A549 (cell line): Measurements from ENCODE around the gene DTNB. TPM values are rescaled to one million over a fixed set of nuclear protein-coding genes. Genes with fewer than 3 reads are reported as not detected.

ENCODE experiments used
- ATAC-seq, 2 experiments: fragments of 200-7000 bp in 1 of 2; fragments of >200 bp in 1 of 2; cut with Nextera tagmentation in 1 of 2; cut with Tn5 transposase in 1 of 2; 3 replicates each; pipeline versions ENCODE4 v1.8.0 to v1.9.1; 2018 to 2020; ENCODE audit warnings: mild to moderate bottlenecking in 1 of 2, moderate library complexity in 1 of 2
- CTCF ChIA-PET: fragments of 300-600 bp; sonication (Branson Sonifier 250); formaldehyde crosslinking; extraction: SDS; loops from one replicate; lab custom pipeline; 2021; ENCODE audit warnings: antibody characterized with exemption, inconsistent platforms; lab: Yijun Ruan, JAX
- POLR2A ChIA-PET: fragments of 350-600 bp; formaldehyde crosslinking; extraction: SDS; loops from one replicate; lab custom pipeline; 2021; ENCODE audit warnings: antibody characterized with exemption, inconsistent platforms; lab: Yijun Ruan, JAX
- DNase-seq, 2 experiments: peaks; one replicate each; pipeline versions ENCODE4 v3.0.0 to v3.0.0-alpha.2; 2011 to 2016; ENCODE audit warnings: low read depth in 1 of 2, low spot score in 1 of 2
- FAIRE-seq: peaks from 2 replicates; lab custom pipeline; 2011; peaks lifted over from hg19 to GRCh38; lab: Jason Lieb, UNC
- H3K27ac ChIP-seq, 2 experiments: fragments of >200 bp; sonication (Bioruptor Twin); formaldehyde crosslinking; 3 replicates each; pipeline ENCODE4 v1.5.1; 2016 to 2017
- H3K4me1 ChIP-seq: fragments of >200 bp; sonication (Bioruptor Twin); formaldehyde crosslinking; 3 replicates; pipeline ENCODE4 v1.6.1; 2016
- H3K4me2 ChIP-seq: fragments of >200 bp; sonication (Bioruptor Twin); formaldehyde crosslinking; 3 replicates; pipeline ENCODE4 v1.6.1; 2016
- H3K4me3 ChIP-seq: fragments of >200 bp; sonication (Bioruptor Twin); formaldehyde crosslinking; 3 replicates; pipeline ENCODE4 v1.5.1; 2016
- H3K9me3 ChIP-seq: fragments of >200 bp; sonication (Bioruptor Twin); formaldehyde crosslinking; 3 replicates; pipeline ENCODE4 v1.6.1; 2016
- CEBPB ChIP-seq, 2 experiments: fragments of >200 bp in 1 of 2; sonication (Bioruptor Twin) in 1 of 2; formaldehyde crosslinking in 1 of 2; IDR thresholded peaks; 2 replicates each; pipeline ENCODE4 v1.6.1; 2012 to 2016
- EHF ChIP-seq: fragments of 250-450 bp; sonication (Bioruptor Pico); IDR thresholded peaks from 2 replicates; pipeline ENCODE4 v1.5.0; 2020; ENCODE audit warnings: mild to moderate bottlenecking
- KDM5A ChIP-seq: fragments of 200-600 bp; sonication (generic); IDR thresholded peaks from 2 replicates; pipeline ENCODE4 v1.6.1; 2016; ENCODE audit warnings: antibody characterized with exemption, mild to moderate bottlenecking
- MAZ ChIP-seq: fragments of 150-350 bp; IDR thresholded peaks from 2 replicates; pipeline ENCODE4 v1.6.1; 2014; ENCODE audit warnings: antibody characterized with exemption, low read depth, low read length, borderline replicate concordance
- RAD21 ChIP-seq, 2 experiments: fragments of >200 bp in 1 of 2; sonication (Bioruptor Twin) in 1 of 2; formaldehyde crosslinking in 1 of 2; IDR thresholded peaks in 1 of 2; conservative IDR thresholded peaks in 1 of 2; 2 replicates in 1 of 2; 3 replicates in 1 of 2; pipeline ENCODE4 v1.6.1; 2012 to 2018; ENCODE audit warnings: inconsistent platforms in 1 of 2
- RCOR1 ChIP-seq: fragments of 150-350 bp; IDR thresholded peaks from 2 replicates; pipeline ENCODE4 v1.6.1; 2014; ENCODE audit warnings: antibody characterized with exemption, low read length, low read depth
- RFX5 ChIP-seq: fragments of 450-650 bp; IDR thresholded peaks from 2 replicates; pipeline ENCODE4 v1.7.1; 2014; ENCODE audit warnings: antibody characterized with exemption, mild to moderate bottlenecking, moderate library complexity
- SMC3 ChIP-seq: fragments of >200 bp; sonication (Bioruptor Twin); formaldehyde crosslinking; IDR thresholded peaks from 3 replicates; pipeline ENCODE4 v1.6.1; 2018; ENCODE audit warnings: inconsistent platforms
- TFCP2L1 ChIP-seq: fragments of 250-450 bp; sonication (Bioruptor Pico); IDR thresholded peaks from 2 replicates; pipeline ENCODE4 v1.5.0; 2021; ENCODE audit warnings: mild to moderate bottlenecking
- ZC3H11A ChIP-seq: fragments of 450-650 bp; IDR thresholded peaks from 2 replicates; pipeline ENCODE4 v1.6.1; 2014; ENCODE audit warnings: antibody characterized with exemption, mild to moderate bottlenecking
- ZFP36 ChIP-seq: fragments of 450-650 bp; IDR thresholded peaks from 2 replicates; pipeline ENCODE4 v1.6.1; 2014; ENCODE audit warnings: borderline replicate concordance; ENCODE audit not compliant: partially characterized antibody
- WGBS: methylation state at CpG from one replicate; pipeline ENCODE4 v1.1.6; 2017; ENCODE audit errors: missing lambda C conversion rate; 5-methylcytosine and 5-hydroxymethylcytosine counted together
- polyA plus RNA-seq, 4 experiments: library from polyadenylated mRNA; depleted of rRNA in 3 of 4; stranded (reverse); fragments of >200 nt; fragmentation: RNase III in 1 of 4; extraction: RNeasy Plus Mini Kit Qiagen cat#74134 plus additional on column Dnase treatment in 1 of 4; gene quantifications; 2 replicates in 3 of 4; 3 replicates in 1 of 4; pipeline ENCODE4 v1.2.3, GENCODE V29; 2011 to 2017
- TF ChIP-seq, protein P1 (sequence below): fragments of 200-600 bp; sonication (generic); IDR thresholded peaks from 2 replicates; pipeline ENCODE4 v1.6.1; 2016; ENCODE audit warnings: antibody characterized with exemption, mild to moderate bottlenecking, moderate library complexity
- TF ChIP-seq, protein P2 (sequence below): fragments of >200 bp; sonication (Bioruptor Twin); formaldehyde crosslinking; IDR thresholded peaks from 3 replicates; pipeline ENCODE4 v1.5.1; 2016
- TF ChIP-seq, protein P3 (sequence below): fragments of >200 bp; sonication (Bioruptor Twin); formaldehyde crosslinking; IDR thresholded peaks from 2 replicates; pipeline ENCODE4 v1.6.1; 2016
- TF ChIP-seq, protein P4 (sequence below): IDR thresholded peaks from 2 replicates; pipeline ENCODE4 v1.6.1; 2012

The DTNB gene
- polyA plus RNA-seq, 2 of the 4 experiments (the other 2 are of a cell fraction) = 11.2 to 32.6 TPM

DNA sequence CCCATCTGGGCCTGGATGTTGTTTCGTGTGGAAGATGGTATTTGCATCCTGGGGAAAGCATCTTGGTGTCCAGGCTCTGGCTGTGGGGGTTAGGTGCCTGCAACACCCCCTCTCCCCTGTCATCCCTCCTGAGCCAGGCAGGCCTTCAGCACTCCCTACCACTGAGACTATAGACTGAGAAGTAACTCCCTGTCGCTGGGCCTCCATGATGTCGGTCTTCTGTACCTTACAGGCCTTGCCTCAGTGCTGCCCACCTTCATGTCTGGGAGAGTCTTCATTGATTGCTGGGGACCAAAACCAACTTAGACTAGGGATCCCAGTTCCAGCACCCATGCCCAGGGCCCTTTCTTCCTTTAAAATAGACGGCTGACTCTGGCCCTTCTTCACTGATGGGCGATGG lies 298.6 kb downstream of the DTNB start:
- 92% methylated on average over 5 of the region's 5 CpGs for WGBS
- POLR2A ChIA-PET = interaction anchor here (0.5 kb wide), 1 partner anchor 30 kb away, joined by 3 read pairs; no protein-coding TSS in a partner anchor
- CTCF ChIA-PET = interaction anchor here (0.6 to 7.7 kb wide), 9 partner anchors 10 to 192 kb away, joined by 3 to 92 read pairs (median 22); partner anchors contain the start of gene DNMT3A
- TF ChIP-seq MAZ (no peak), SMC3 (no peak), TFCP2L1 (CRISPR knock-in tag) (no peak), ZFP36 (no peak), CEBPB (IDR thresholded peaks at IDR 0.05) (no peak), RFX5 (no peak), RAD21 (conservative IDR thresholded peaks at IDR 0.05 in 1 of 2, IDR thresholded peaks at IDR 0.05 in 1 of 2) (no peak)
- TF ChIP-seq, protein P1, sequence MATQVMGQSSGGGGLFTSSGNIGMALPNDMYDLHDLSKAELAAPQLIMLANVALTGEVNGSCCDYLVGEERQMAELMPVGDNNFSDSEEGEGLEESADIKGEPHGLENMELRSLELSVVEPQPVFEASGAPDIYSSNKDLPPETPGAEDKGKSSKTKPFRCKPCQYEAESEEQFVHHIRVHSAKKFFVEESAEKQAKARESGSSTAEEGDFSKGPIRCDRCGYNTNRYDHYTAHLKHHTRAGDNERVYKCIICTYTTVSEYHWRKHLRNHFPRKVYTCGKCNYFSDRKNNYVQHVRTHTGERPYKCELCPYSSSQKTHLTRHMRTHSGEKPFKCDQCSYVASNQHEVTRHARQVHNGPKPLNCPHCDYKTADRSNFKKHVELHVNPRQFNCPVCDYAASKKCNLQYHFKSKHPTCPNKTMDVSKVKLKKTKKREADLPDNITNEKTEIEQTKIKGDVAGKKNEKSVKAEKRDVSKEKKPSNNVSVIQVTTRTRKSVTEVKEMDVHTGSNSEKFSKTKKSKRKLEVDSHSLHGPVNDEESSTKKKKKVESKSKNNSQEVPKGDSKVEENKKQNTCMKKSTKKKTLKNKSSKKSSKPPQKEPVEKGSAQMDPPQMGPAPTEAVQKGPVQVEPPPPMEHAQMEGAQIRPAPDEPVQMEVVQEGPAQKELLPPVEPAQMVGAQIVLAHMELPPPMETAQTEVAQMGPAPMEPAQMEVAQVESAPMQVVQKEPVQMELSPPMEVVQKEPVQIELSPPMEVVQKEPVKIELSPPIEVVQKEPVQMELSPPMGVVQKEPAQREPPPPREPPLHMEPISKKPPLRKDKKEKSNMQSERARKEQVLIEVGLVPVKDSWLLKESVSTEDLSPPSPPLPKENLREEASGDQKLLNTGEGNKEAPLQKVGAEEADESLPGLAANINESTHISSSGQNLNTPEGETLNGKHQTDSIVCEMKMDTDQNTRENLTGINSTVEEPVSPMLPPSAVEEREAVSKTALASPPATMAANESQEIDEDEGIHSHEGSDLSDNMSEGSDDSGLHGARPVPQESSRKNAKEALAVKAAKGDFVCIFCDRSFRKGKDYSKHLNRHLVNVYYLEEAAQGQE = no peak
- Histone ChIP-seq H3K4me2 (no peak overlapping the region), H3K4me1 (peaks cover 11% of the 10 kb centered on the region), H3K27ac (no peak overlapping the region), H3K4me3 (no peak overlapping the region), H3K9me3 (no peaks in the 10 kb centered on the region)
- ATAC-seq (no peak), FAIRE-seq (no peak), DNase-seq (no peak)

DNA sequence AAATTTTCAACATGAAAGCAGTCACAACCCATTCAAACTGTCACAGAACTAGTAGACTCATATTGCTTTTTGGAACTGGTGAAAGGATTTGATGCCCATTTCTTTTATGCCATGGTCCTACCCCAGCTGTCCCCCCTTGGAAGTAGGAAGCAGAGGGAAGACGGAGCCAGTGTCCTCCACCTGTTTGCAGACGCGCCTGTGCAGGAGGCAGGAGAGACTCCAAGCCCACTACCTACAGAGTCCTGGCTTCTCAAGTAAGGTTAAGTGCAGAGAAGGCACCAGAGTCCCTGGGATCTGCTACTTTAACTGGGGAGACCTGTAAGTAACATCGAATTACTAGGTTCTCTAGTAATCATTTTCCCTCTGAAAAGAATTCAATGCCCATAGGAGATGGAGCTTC lies 299.0 kb downstream of the DTNB start:
- 82% methylated on average over 4 of the region's 4 CpGs for WGBS
- POLR2A ChIA-PET = interaction anchor here (0.5 kb wide), 1 partner anchor 30 kb away, joined by 3 read pairs; no protein-coding TSS in a partner anchor
- CTCF ChIA-PET = interaction anchor here (1.3 to 7.7 kb wide), 9 partner anchors 9 to 152 kb away, joined by 3 to 92 read pairs (median 39); partner anchors contain the start of gene DNMT3A
- Histone ChIP-seq H3K9me3 (no peaks in the 10 kb centered on the region), H3K4me3 (no peak overlapping the region), H3K4me1 (peaks cover 11% of the 10 kb centered on the region), H3K4me2 (no peak overlapping the region), H3K27ac (no peak overlapping the region)
- ATAC-seq (no peak), DNase-seq (no peak), FAIRE-seq (no peak)
- no peak for TF ChIP-seq ZC3H11A
- TF ChIP-seq EHF = no peak
- no peak for TF ChIP-seq RCOR1
- TF ChIP-seq, protein P2, sequence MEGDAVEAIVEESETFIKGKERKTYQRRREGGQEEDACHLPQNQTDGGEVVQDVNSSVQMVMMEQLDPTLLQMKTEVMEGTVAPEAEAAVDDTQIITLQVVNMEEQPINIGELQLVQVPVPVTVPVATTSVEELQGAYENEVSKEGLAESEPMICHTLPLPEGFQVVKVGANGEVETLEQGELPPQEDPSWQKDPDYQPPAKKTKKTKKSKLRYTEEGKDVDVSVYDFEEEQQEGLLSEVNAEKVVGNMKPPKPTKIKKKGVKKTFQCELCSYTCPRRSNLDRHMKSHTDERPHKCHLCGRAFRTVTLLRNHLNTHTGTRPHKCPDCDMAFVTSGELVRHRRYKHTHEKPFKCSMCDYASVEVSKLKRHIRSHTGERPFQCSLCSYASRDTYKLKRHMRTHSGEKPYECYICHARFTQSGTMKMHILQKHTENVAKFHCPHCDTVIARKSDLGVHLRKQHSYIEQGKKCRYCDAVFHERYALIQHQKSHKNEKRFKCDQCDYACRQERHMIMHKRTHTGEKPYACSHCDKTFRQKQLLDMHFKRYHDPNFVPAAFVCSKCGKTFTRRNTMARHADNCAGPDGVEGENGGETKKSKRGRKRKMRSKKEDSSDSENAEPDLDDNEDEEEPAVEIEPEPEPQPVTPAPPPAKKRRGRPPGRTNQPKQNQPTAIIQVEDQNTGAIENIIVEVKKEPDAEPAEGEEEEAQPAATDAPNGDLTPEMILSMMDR = no peak
- TF ChIP-seq, protein P3, sequence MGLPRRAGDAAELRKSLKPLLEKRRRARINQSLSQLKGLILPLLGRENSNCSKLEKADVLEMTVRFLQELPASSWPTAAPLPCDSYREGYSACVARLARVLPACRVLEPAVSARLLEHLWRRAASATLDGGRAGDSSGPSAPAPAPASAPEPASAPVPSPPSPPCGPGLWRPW = no peak
- TF ChIP-seq, protein P4, sequence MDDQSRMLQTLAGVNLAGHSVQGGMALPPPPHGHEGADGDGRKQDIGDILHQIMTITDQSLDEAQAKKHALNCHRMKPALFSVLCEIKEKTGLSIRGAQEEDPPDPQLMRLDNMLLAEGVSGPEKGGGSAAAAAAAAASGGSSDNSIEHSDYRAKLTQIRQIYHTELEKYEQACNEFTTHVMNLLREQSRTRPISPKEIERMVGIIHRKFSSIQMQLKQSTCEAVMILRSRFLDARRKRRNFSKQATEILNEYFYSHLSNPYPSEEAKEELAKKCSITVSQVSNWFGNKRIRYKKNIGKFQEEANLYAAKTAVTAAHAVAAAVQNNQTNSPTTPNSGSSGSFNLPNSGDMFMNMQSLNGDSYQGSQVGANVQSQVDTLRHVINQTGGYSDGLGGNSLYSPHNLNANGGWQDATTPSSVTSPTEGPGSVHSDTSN = no peak
- TF ChIP-seq KDM5A = no peak
